ENCODE measurements around the gene DDIT3.

Gene DDIT3

GRCh38 chr12:57551637-57552305, 31.5 kb upstream of the DDIT3 start:
- TF ChIP-seq CTCF (IDR thresholded peaks at IDR 0.05; ENCODE audit: poor library complexity, severe bottlenecking): no peak
- Histone ChIP-seq H3K27me3 (ENCODE audit: insufficient read depth, poor library complexity, severe bottlenecking) (no peaks in the 10 kb centered on the region), H3K27ac (ENCODE audit: poor library complexity, severe bottlenecking) (no peak overlapping the region), H3K4me3 (ENCODE audit: severe bottlenecking) (no peak overlapping the region), H3K9me3 (ENCODE audit: severe bottlenecking) (no peaks in the 10 kb centered on the region), H3K36me3 (ENCODE audit: low read depth) (no peaks in the 10 kb centered on the region), H3K4me1 (ENCODE audit: insufficient read depth, poor library complexity, severe bottlenecking) (no peaks in the 10 kb centered on the region)
- DNase-seq (ENCODE audit: low spot score) (no peak), ATAC-seq (ENCODE audit: low read depth) (no peak)

- no peak overlapping the region for H3K27ac ChIP-seq (ENCODE audit: poor library complexity, severe bottlenecking)
- H3K4me1 ChIP-seq (ENCODE audit: insufficient read depth, poor library complexity, severe bottlenecking): peaks cover 2% of the 10 kb centered on the region
- no peak for TF ChIP-seq CTCF (IDR thresholded peaks at IDR 0.05; ENCODE audit: poor library complexity, severe bottlenecking)
- peaks cover under 1% of the 10 kb centered on the region; the same call in 1 of the 2 replicates for H3K36me3 ChIP-seq (ENCODE audit: low read depth)
- ATAC-seq (ENCODE audit: low read depth): no peak
- H3K9me3 ChIP-seq (ENCODE audit: severe bottlenecking): no peaks in the 10 kb centered on the region
- no peak overlapping the region for H3K4me3 ChIP-seq (ENCODE audit: severe bottlenecking)
- H3K27me3 ChIP-seq (ENCODE audit: insufficient read depth, poor library complexity, severe bottlenecking): no peaks in the 10 kb centered on the region
- DNase-seq (ENCODE audit: low spot score): no peak
Observed at GRCh38 chr12:57550641-57551549, 30.6 kb upstream of the DDIT3 start.

GRCh38 chr12:57549909-57550640, 29.8 kb upstream of the DDIT3 start, which contains the start of gene KIF5A:
TSS of gene KIF5A (plus strand) at chr12:57550044. CDS start at chr12:57550272, 228 bp downstream.
- H3K27ac ChIP-seq (ENCODE audit: poor library complexity, severe bottlenecking): no peak within 1 kb of the TSS
- peaks cover 8% of the 10 kb centered on the region for H3K4me1 ChIP-seq (ENCODE audit: insufficient read depth, poor library complexity, severe bottlenecking)
- DNase-seq (ENCODE audit: low spot score) (no peak), ATAC-seq (ENCODE audit: low read depth) (peak; percentile 12; the same call in 1 of the 3 replicates)
- TF ChIP-seq CTCF (IDR thresholded peaks at IDR 0.05; ENCODE audit: poor library complexity, severe bottlenecking): no peak
- no peaks in the 10 kb centered on the region for H3K27me3 ChIP-seq (ENCODE audit: insufficient read depth, poor library complexity, severe bottlenecking)
- H3K36me3 ChIP-seq (ENCODE audit: low read depth): peaks cover 9% of the 10 kb centered on the region
- peak within 1 kb of the TSS; percentile 40 for H3K4me3 ChIP-seq (ENCODE audit: severe bottlenecking)
- no peaks in the 10 kb centered on the region for H3K9me3 ChIP-seq (ENCODE audit: severe bottlenecking)

GRCh38 chr12:57549203-57549908, 29.0 kb upstream of the DDIT3 start:
- TF ChIP-seq CTCF (IDR thresholded peaks at IDR 0.05; ENCODE audit: poor library complexity, severe bottlenecking): no peak
- Histone ChIP-seq H3K4me1 (ENCODE audit: insufficient read depth, poor library complexity, severe bottlenecking) (peaks cover 8% of the 10 kb centered on the region), H3K27ac (ENCODE audit: poor library complexity, severe bottlenecking) (no peak overlapping the region), H3K4me3 (ENCODE audit: severe bottlenecking) (peak overlapping the region; percentile 40), H3K27me3 (ENCODE audit: insufficient read depth, poor library complexity, severe bottlenecking) (no peaks in the 10 kb centered on the region), H3K9me3 (ENCODE audit: severe bottlenecking) (no peaks in the 10 kb centered on the region), H3K36me3 (ENCODE audit: low read depth) (peaks cover 15% of the 10 kb centered on the region)
- ATAC-seq (ENCODE audit: low read depth): no peak
- DNase-seq (ENCODE audit: low spot score): no peak
